Caco-2 (cell line): ENCODE results near the gene ZNF684. TPM values are rescaled to one million over a fixed set of nuclear protein-coding genes. Genes with fewer than 3 reads are reported as not detected.
"Not testable (repeated sequence)": the region's sequence is repeated elsewhere in the genome, so short reads cannot be mapped to it uniquely, and the experiment has no call there.

Experiments
- Bru-seq: library from RNA; stranded (reverse); fragments of 400-500 nt; gene quantifications from one replicate; lab custom pipeline; 2021; lab: Mats Ljungman, UMichigan
- BruChase-seq, 2 experiments: library from RNA; stranded (reverse); fragments of 400-500 nt; gene quantifications; one replicate each; lab custom pipeline; 2021; lab: Mats Ljungman, UMichigan
- BruUV-seq: library from RNA; stranded (reverse); fragments of 400-500 nt; replicated peaks from 2 replicates; lab custom pipeline; 2021; lab: Mats Ljungman, UMichigan
- CTCF ChIA-PET: fragments of 300-600 bp; sonication (Branson Sonifier 250); formaldehyde crosslinking; loops from one replicate; lab custom pipeline; 2022; ENCODE audit warnings: antibody characterized with exemption; lab: Charles Lee
- POLR2A ChIA-PET: fragments of 300-600 bp; sonication (Branson Sonifier 250); formaldehyde crosslinking; loops from one replicate; lab custom pipeline; 2022; ENCODE audit warnings: antibody characterized with exemption; lab: Charles Lee
- DNase-seq, 2 experiments: peaks; one replicate each; pipeline versions ENCODE4 v3.0.0 to v3.0.0-alpha.2; 2020 to 2022
- H3K27me3 ChIP-seq: replicated peaks from 2 replicates; pipeline ENCODE4 v1.6.0; 2011; ENCODE audit warnings: low read length; ENCODE audit not compliant: control insufficient read depth, insufficient read depth
- H3K36me3 ChIP-seq: 2 replicates; pipeline ENCODE4 v1.5.1; 2011; ENCODE audit warnings: low read length; ENCODE audit not compliant: control insufficient read depth, insufficient read depth
- H3K4me1 ChIP-seq: fragments of 250-450 bp; sonication (Bioruptor Pico); 2 replicates; pipeline ENCODE4 v1.5.1; 2020; ENCODE audit warnings: mild to moderate bottlenecking
- H3K4me3 ChIP-seq: 2 replicates; pipeline ENCODE4 v1.5.1; 2011; ENCODE audit warnings: low read depth, mild to moderate bottlenecking, control low read depth, low read length
- H3K9me3 ChIP-seq: fragments of 250-450 bp; sonication (Bioruptor Pico); 2 replicates; pipeline ENCODE4 v1.5.1; 2020; ENCODE audit warnings: mild to moderate bottlenecking, moderate library complexity
- H3K27ac Mint-ChIP-seq: one replicate; pipeline ENCODE4 v1.8.0; 2022; ENCODE audit warnings: mixed read lengths; ENCODE audit not compliant: unreplicated experiment
- H3K27me3 Mint-ChIP-seq: one replicate; pipeline ENCODE4 v1.8.0; 2022; ENCODE audit warnings: mixed read lengths; ENCODE audit not compliant: insufficient read depth, unreplicated experiment
- H3K36me3 Mint-ChIP-seq: one replicate; pipeline ENCODE4 v1.8.0; 2022; ENCODE audit warnings: mild to moderate bottlenecking, mixed read lengths; ENCODE audit not compliant: insufficient read depth, unreplicated experiment
- H3K4me1 Mint-ChIP-seq: one replicate; pipeline ENCODE4 v1.8.0; 2022; ENCODE audit warnings: low read depth, mixed read lengths; ENCODE audit not compliant: unreplicated experiment
- H3K4me3 Mint-ChIP-seq: one replicate; pipeline ENCODE4 v1.8.0; 2022; ENCODE audit warnings: mild to moderate bottlenecking, moderate library complexity, mixed read lengths; ENCODE audit not compliant: unreplicated experiment
- H3K9me3 Mint-ChIP-seq: one replicate; pipeline ENCODE4 v1.8.0; 2022; ENCODE audit warnings: mixed read lengths; ENCODE audit not compliant: unreplicated experiment
- CTCF ChIP-seq, 2 experiments: fragments of 200-600 bp in 1 of 2; IDR thresholded peaks; 1 replicate in 1 of 2; 2 replicates in 1 of 2; pipeline versions ENCODE4 v1.5.1 to v1.8.0; 2011 to 2022; ENCODE audit warnings: antibody characterized with exemption in 1 of 2, control low read depth in 1 of 2, inconsistent platforms in 1 of 2, low read depth in 1 of 2, low read length in 1 of 2, mild to moderate bottlenecking in 1 of 2, moderate library complexity in 1 of 2; ENCODE audit not compliant: insufficient read depth in 1 of 2, severe bottlenecking in 1 of 2, unreplicated experiment in 1 of 2
- intact Hi-C: fragments of 100-400 bp; cut with micrococcal nuclease; formaldehyde crosslinking; loops from one replicate; pipeline ENCODE4 v1.10.0; 2022; ENCODE audit not compliant: unreplicated experiment
- long read RNA-seq: library from polyadenylated mRNA; stranded (forward); transcript quantifications from one replicate; pipeline ENCODE4 v2.0.0, GENCODE V29; 2022
- total RNA-seq: library from RNA; stranded (reverse); gene quantifications from 2 replicates; pipeline ENCODE4 v1.2.3, GENCODE V29; 2022

Gene ZNF684
- total RNA-seq (2.6 and 3.2 TPM in 2 replicates), Bru-seq, nascent RNA (percentile 51 among the genes with signal in this experiment), BruChase-seq, experiment 1, labeled RNA remaining after a 2-hour chase (percentile 52 among the genes with signal in this experiment), BruChase-seq, experiment 2, labeled RNA remaining after a 6-hour chase (percentile 41 among the genes with signal in this experiment)
- long read RNA-seq, partial matches to known transcripts, result 0 of 3 reads
- long read RNA-seq, other reads (novel, unspliced or antisense), result 2 of 3 reads

- POLR2A ChIA-PET, result interaction anchor here (0.6 to 2.0 kb wide), 4 partner anchors 23 to 178 kb away, joined by 3 to 11 read pairs (median 6); partner anchors contain the start of gene NFYC
- H3K9me3 Mint-ChIP-seq, result peaks cover 12% of the 10 kb centered on the region
Measured at GRCh38 chr1:40531381-40532061, at the start of gene ZNF684. TSS of gene ZNF684 (plus strand) at chr1:40531637. CDS start at chr1:40533167, 1,530 bp downstream.

GRCh38 chr1:40495315-40495903 lies 36.0 kb upstream of the ZNF684 start:
- H3K4me1 ChIP-seq, result no peaks in the 10 kb centered on the region
- intact Hi-C loops, result no loop called here
- no peak for DNase-seq
- Mint-ChIP-seq H3K4me3 (no peak overlapping the region), H3K9me3 (no peaks in the 10 kb centered on the region), H3K4me1 (no peaks in the 10 kb centered on the region), H3K27me3 (no peaks in the 10 kb centered on the region), H3K27ac (no peak overlapping the region), H3K36me3 (peaks cover 39% of the 10 kb centered on the region)
- H3K4me3 ChIP-seq, result no peak overlapping the region
- ChIA-PET CTCF (no interaction called here), POLR2A (no interaction called here)
- H3K9me3 ChIP-seq, result peaks cover 8% of the 10 kb centered on the region
- H3K36me3 ChIP-seq, result no peaks in the 10 kb centered on the region
- H3K27me3 ChIP-seq, result no peaks in the 10 kb centered on the region
- no peak for TF ChIP-seq CTCF (IDR thresholded peaks at IDR 0.05; ENCODE audit: insufficient read depth in 1 of 2, low read depth in 1 of 2, low read length in 1 of 2, severe bottlenecking in 1 of 2, unreplicated experiment in 1 of 2)
- no TSS peak for BruUV-seq

More at GRCh38 chr1:40531381-40532061, at the start of gene ZNF684:
- 0 out of 2 replicates have a peak, but pooled peaks cover 6% of the 10 kb centered on the region for H3K4me1 ChIP-seq
- intact Hi-C loops, result loop anchor here (5.0 kb wide), 1 partner anchor 136 kb away; the partner anchor contains the start of gene RIMS3
- peak; percentile 81 to 91 for DNase-seq
- Mint-ChIP-seq H3K4me3 (peak within 1 kb of the TSS; percentile 88), H3K36me3 (no peaks in the 10 kb centered on the region), H3K27ac (peak within 1 kb of the TSS; percentile 89), H3K4me1 (no peaks in the 10 kb centered on the region), H3K27me3 (peaks cover 2% of the 10 kb centered on the region)
- H3K9me3 ChIP-seq, result no peaks in the 10 kb centered on the region
- peak within 1 kb of the TSS; percentile 47 for H3K4me3 ChIP-seq
- no peaks in the 10 kb centered on the region for H3K27me3 ChIP-seq
- no peak for TF ChIP-seq CTCF (IDR thresholded peaks at IDR 0.05; ENCODE audit: insufficient read depth in 1 of 2, low read depth in 1 of 2, low read length in 1 of 2, severe bottlenecking in 1 of 2, unreplicated experiment in 1 of 2)
- BruUV-seq, result no TSS peak
- no peaks in the 10 kb centered on the region for H3K36me3 ChIP-seq
- CTCF ChIA-PET, result no interaction called here

GRCh38 chr1:40502651-40503050 lies 28.8 kb upstream of the ZNF684 start:
- DNase-seq, H3K4me3 ChIP-seq, H3K4me1 Mint-ChIP-seq, H3K27ac Mint-ChIP-seq, H3K36me3 Mint-ChIP-seq, H3K27me3 Mint-ChIP-seq, intact Hi-C loops, H3K4me3 Mint-ChIP-seq, H3K36me3 ChIP-seq, H3K27me3 ChIP-seq, BruUV-seq, H3K4me1 ChIP-seq, POLR2A ChIA-PET, CTCF ChIA-PET, H3K9me3 ChIP-seq: not testable (repeated sequence)
- H3K9me3 Mint-ChIP-seq, result peaks cover 23% of the 10 kb centered on the region
